Inflammatory macrophage treated with lipopolysaccharide for 4 hours (primary cell): ENCODE measurements around the gene CHN1.
A peak's percentile ranks its signal among the peaks of the same experiment; 100 is the strongest.

Source experiments
- DNase-seq: peaks from one replicate; pipeline ENCODE4 v3.0.0-alpha.2; 2020

The CHN1 gene

DNA sequence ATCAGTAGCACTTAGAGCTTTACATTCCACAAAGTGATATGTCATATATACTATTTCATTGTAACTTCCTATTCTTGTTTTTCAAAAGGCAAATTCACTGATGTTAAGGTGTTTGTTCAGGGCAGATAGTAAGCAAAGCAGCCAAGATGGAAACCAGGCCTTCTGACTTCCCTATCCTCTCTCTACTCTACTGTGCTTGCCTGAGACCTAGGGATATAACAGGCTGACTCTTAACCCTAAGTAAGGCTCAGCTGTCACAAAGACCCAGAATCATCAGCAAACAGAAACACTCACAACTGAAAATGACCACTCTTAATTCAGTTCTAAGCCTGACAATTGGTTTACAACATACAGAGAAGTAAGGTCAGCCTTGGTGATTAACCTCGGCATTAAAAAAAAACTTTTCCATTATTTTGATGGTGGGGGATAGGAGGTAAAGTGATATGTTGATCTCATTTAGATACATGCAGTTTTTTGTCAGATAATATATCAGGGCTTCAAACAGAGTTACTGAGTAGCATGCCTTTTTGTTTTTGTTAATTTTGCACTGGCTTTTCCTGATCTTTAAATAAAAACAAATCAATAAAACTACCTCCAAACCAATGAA is 145.5 kb downstream of the CHN1 start:
- no peak for DNase-seq

DNA sequence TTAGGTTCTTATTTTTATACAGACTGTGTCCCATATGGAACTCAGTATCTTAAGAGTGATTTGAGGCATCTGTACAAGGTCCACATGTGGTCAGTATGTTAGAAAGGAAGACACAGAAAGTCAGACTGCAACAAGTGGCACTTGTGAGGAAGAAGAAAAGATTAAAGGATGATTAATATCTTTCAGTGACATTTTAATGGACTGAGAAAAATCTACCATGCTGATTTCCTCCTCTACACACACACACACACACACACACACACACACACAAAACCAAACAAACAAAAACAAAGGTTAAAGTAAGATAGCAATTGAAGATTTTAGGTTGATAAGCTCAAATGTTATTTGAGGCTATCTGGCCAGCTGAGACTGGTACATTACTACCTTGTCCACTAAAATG is 146.4 kb downstream of the CHN1 start:
- DNase-seq: no peak

DNA sequence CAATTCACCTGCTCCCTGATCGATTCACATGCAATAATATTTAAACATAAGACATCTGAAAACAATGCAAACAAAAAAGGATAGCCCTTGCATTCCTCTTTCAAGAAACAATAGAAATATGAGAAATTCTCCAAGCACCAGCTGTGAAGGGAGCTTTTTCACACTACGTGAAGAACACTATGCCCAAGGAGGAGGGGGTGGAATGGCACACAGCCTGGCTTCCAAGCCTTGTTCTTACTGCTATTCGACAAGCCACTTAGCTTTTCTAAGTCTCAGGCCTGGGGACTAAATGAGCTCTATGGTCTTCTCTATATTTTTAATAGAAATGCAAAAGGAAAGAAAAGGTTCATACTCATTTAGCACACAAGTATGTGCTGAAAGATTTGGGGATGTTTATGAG is 148.7 kb downstream of the CHN1 start:
- no peak for DNase-seq

DNA sequence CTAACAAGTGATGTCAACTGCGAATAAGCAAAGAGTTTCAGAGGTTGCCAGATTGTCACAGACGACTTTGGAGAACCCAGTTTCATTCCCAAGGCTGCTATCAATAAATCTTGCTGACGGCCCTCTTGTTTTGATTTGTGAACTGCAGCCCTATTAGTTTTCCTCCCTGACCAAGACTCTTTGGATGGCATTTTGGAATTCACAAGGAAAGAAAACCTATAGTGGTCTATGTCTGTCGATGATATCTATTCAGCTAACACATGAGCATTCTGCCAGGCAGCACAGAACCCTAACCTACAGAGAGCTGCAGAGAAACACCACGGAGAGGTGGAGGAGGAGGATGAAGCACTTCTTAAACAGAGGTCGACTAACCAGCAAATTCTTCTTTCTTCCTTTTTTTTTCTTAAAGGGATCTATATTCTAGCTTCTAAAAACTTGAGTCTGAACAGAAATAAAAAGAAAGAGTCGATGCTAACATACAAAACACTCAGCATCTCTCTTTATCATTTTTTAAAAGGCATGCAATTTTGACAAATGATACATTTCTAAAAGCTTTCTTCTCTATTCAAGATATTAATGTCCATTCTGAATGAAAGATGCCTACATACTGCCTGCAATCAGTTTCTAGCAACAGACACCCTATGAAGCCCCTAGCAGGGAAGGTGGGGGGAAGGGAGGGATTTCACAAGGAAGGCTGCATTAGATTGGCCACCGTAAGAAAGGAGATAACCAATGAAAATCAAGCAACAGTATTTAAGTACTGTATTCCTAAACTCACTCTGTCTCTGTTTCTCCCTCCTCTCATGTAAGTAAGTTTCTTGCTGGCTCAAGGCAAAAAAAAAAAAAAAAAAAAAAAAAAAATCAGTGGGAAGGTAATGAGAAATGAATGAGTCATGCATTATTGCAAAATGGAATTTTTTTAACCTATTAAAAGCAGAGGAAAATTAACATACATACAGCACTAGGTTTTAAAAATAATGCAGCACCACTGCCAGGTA is 157.9 kb downstream of the CHN1 start:
- peak; percentile 56 for DNase-seq

DNA sequence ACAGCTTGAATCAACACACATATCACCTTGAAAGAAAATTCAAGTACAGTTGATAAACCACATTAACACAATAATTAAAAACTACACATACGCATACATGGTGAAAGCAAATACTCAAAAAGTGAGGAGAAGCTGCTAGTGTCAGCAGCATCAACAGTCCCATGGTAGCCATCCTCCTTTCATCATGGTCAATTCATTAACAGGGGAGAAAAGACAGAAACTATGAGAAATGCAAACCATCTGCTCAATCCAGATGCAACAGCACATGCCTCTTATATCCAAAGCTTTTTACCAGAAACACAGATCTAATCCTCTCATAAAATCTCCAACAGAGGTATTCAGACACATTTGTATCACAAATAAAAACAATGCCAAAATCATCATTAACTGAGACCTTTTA is 159.0 kb downstream of the CHN1 start:
- no peak for DNase-seq

DNA sequence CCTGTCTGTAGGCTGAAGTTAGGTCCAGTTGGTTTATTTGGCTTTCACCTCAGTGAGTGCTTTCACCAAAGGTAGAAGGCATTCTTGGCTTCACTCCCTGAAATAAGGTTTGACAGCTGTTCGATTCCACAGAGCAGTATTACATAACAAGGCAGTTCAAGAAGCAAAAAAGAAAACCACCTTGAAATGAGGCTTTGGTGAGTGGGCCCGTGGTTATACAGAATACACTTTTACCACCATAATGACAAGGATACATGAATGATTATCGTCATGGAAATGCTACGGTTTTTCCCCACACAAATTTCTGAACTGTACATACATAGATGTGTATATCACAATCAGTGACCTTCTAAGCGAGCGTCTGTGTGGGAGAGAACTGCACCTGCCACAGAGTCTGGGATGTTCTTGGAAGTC is 160.9 kb downstream of the CHN1 start:
- DNase-seq: no peak

DNA sequence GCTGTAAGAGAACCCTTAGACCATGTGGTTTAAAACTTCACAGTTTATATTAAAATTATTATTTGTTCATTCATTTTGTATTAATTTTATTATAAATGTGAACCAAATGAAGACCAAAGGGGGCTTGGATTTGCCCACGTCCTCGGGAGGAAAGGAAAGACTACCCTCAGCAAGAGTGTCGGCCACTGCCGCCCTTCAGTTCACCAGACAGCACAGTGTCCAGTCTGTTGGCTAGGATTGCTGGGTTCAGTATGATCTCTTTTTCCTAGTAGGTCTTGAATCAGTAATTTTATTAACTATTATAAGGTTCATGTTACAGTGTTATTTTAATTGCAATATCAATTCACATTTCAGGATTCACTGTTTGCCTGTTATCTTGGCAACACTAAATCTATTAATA is 162.7 kb downstream of the CHN1 start:
- DNase-seq: no peak

DNA sequence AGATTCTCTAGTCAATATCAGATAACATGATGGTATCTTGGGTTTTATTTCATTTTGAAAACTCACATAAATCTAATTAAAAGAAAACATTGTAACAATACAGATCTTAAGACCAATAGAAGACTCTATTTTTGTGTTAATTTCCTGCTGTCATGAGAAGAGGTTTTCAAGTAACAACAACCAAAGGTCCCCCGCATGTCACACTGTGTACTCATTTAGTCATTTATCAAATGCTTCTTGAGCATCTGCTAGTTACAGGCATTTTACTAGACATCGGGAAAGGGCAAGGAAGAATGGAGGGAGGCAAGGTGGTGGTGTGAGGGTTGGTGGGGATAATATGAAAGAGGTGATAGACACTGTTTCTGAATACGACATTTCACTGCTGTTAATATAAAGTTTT is 163.2 kb downstream of the CHN1 start:
- no peak for DNase-seq

DNA sequence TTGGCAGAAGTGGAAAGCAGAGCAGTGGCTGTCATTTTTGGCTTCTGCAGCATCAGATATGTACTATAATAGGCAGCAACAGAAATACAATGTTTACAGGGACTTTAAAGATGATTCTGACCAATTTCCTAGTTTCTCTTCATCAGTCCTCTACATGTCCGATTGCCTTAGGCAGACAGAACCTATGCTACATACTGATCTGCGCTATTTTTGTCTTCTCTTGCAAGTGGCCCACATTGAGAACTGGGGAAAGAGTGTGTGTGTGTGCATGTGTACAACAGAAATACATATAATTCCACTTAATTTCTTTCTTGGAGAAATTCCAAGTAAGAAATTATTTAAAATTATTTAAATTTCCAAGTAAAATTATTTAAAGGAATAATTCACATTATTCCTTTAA is 163.8 kb downstream of the CHN1 start:
- no peak for DNase-seq

DNA sequence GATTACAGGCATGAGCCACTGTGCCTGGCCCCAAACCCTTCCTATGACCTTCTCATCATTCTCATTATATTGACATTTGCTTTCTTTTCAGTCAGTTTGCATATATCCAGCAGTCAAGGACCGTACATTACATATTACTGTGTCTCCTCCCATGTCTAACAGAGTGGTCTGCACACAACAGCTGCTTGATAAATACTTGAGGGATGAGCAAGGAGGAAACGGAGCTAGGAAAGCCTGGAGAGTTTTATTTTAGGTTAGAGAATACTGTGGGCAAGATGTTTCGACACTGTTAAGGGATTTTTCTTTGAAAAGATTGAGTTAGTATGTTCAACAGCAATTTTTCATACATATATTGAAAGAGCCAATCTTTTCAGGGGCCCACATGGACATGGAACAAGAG is 164.7 kb downstream of the CHN1 start:
- no peak for DNase-seq

DNA sequence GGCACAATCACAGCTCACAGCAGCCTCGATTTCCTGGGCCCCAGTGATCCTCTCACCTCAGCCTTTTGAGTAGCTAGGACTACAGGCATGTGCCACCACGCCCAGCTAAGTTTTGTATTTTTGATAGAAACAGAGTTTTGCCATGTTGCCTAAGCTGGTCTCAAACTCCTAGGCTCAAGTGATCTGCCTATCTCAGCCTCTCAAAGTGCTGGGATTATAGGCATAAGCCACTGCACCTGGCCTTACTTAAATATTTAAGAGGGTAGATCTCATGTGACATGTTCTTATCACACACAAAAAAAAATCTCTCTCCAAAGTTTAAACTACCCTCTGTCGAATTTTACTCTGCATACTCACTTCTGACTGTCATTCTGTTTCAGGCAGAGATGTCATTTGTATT is 165.5 kb downstream of the CHN1 start:
- no peak for DNase-seq

DNA sequence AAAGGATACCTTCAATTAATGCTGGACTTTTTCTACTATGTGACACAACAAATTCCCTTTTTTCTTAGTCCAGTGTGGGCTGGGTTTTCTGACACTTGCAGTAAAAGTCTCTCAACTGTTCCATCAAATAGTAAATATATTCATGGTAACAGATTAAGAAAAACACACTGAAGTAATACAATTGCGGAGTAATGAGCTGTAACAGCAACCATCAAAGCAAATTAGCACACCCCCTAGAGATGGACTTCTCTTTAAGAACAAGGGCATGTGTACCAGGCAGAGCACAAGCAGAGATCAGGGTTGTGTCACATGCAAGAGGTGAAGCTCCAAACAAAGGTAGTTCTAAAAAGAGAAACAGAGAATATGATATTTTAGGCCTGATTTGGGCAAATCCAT is 168.2 kb downstream of the CHN1 start:
- DNase-seq: no peak

DNA sequence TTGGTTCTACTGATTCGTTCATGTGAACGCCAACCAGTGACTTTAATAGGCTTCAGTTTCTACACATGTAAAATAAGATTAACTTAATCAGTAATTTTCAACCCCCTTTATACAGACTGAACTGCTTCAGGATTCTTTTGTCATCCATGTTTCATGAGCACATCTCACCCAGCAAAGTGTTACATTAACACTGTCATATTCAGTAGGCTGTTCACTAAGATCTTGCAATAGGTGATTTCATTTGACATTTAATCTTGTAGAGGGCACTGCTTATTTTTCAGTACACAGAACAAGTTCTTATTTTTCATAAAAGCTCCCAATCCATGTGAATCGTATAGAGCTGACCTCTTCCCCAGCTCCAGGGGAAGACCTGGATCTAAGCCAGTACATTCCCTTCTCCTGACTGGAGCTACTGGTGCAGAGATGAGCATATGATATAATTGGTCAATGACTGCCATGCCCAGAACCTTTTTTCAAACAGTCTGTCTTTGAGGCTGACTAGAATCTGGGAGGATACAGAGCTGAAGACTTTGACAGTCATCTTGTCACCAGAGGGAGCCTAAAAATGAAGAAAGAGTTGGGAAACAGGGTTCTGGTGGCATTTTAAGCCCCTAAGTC is 168.7 kb downstream of the CHN1 start:
- DNase-seq: no peak

DNA sequence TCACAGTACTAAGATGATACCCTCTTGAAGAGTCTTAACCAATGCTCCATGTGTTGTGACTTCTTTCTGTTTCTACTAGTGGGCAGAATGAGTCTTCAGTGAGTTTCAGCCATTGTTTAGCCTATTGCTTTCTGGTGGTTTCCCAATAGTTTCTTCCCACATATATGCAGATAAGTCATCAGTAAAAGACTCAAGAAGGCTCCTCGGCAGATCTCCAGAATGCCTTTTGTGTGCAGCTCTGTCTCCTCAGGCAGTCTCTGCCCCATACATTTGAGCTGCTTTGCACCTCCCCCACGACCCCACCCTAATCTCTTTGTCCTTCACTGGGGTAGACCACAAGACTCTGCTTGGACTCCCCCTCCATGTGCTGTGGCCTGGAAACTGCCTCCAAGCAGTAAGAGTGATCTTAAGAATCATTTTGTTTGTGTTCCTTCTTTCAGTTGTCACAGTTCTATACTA is 169.4 kb downstream of the CHN1 start:
- DNase-seq: peak; percentile 80

DNA sequence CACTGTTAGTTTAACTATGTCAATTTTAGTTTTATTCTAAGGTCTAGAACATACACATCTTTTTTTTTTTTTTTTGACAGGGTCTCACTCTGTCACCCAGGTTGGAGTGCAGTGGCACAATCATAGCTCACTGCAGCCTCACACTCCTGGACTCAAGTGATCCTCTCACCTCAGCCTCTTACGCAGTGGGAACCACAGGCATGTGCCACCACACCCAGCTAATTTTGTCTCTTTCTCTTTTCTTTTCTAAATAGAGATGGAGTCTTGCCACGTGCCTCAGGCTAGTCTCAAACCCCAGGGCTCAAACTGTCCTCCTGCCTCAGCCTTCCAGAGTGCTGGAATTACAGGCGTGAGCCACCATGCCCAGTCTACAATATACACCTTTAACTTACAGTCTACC is 171.4 kb downstream of the CHN1 start:
- DNase-seq: no peak

DNA sequence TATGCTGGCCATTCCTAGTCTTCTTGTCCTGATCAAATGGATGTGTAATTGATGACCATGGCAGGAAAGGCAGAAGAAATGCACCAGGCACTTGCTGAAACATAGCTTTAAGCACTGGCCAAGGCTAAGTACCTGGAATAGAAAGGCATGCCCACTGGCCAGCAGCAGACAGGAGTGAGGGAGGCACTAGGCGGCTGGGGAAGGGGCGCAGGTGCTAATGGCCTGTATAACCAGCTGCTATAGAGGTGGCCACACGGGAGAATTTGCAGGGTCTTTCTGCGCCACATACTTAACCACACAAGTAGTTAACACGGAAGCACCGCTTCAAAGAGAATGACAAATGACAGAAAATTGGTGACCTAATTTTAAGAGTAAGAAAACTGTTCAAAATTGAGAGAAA is 174.6 kb downstream of the CHN1 start:
- DNase-seq: no peak

DNA sequence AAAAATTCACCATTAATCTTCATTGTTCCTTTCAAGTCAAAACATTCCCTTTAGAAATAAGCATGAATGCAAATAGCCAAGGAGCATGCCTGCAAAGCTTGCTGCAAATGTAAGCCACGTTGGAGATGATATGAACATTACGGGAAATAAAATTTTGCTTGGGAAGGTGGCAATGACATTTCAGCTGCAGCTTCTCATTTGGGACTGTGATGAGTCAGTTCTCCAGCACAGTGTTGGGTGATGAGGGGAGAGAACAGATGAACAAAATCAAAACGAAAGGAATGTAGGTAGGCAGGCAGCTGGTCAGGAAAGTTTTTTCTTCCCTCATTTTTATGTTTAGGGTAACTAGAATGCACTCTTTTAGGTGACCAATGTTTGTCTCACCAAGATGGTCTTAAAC is 175.6 kb downstream of the CHN1 start:
- DNase-seq: no peak

DNA sequence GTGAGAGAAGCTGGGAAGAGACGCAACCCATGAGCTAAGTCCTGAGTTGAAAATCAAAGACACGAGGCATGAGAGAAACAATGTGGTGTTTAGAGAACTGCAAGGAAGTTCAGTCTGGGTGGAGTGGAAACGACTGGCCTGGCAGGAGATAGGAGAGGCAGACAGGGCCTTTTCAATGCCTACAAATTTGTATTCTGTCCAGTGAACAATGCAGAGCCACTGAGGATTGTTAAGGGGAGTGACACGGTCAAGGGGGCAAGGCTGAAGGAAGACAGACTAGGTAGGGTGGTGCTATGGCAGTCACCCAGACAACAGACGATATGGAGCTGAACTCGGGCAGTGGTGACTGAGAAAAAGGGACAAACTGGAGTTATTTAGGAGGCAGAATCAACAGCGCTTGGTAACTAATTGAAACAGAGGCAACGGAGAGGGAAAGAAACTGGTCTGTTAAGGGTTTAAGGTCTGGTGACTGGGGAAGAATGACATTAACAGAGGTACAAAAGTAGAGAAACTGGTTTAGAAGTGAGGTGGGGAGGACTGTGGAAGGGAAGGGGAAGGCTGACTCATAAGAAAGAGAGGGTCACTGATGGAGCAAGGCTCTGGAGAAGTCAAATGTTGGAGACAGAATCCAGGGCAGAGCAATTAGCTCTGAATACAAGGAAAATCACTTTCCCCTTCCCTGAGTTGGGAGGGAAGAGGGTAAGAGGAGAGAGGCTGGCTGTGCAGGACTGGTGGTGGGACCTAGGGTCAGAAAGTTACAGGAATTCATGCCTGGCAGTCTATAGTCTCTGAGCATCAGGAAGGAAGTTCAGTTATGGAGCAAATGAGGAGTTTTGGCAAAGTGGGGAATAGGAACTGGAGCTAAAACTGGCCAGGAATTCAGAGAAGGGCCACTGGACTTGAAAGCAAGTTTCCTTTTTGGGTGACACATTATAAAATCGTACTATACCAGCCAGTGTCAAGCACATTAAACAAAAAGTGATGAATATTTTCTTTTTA is 177.5 kb downstream of the CHN1 start:
- no peak for DNase-seq

DNA sequence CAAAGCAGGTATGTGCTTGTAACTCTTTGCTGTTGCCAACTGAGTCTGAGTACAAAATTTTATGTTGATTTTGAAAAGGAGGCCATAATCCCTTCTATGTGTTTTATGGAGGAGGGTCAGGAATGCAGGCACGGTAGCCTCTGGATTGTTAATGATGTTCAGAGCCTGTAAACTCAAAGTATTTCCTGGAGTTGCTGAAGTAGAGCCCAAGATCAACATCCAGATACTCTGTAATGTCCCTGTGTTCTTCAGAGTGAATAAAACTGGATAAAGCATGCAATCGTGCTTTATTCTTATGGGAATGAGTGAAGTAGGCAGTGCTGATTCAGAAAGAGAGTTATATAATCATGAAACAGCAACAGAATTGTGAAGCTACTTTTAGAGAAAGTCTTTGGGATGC is 179.1 kb downstream of the CHN1 start:
- DNase-seq: no peak

DNA sequence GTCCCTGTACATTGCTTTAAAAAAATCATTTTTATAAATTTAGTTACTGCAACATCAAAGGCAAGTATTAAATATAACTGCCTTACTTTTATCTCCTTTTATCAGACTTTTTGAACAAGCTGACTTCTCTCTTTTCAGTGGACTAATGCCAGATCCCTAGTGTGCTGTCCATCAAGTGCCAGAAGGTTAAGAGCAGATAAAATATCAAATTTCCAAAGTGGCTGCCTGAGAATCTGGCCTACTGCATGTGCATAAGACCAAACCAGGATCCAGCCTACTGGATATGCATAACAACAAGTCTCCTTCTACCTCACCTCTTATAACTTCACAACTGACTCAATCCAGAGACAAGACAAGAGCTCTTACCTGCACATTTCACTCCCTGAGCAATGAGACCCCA is 181.1 kb downstream of the CHN1 start:
- no peak for DNase-seq

DNA sequence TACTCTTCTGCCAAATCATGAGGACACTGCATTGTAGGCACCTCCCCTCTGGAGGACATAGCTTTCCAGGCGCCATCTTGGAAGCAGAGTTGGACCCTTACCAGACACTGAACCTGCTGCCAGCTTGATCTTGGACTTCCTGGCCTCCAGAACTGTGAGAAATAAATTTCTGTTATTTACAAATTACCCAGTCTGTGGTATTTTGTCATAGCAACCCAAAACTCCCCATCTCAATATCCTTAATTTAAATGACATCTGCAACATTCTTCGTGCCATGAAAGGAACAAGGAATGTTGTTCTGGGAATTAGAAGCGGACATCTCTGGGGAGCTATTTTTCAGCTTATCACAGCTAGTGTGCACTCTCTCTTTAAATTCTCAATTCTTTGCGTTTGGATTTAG is 183.6 kb downstream of the CHN1 start:
- DNase-seq: no peak

DNA sequence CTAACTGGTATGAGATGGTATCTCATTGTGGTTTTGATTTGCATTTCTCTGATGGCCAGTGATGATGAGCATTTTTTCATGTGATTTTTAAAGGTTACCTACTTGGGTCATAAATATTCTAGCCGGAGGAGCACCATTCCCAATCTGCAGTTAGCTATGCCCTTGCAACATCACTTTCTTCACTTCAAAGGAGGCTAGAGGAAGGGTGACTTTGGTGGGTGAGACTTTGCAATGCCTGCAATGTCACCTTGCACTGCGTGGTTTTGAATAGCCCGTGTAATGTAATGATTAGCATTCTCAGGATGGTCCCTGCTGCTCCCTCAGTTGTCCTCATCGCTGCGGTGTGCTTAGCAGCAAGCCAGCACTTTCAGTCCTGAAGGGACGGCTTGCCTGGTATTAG is 184.8 kb downstream of the CHN1 start:
- no peak for DNase-seq

DNA sequence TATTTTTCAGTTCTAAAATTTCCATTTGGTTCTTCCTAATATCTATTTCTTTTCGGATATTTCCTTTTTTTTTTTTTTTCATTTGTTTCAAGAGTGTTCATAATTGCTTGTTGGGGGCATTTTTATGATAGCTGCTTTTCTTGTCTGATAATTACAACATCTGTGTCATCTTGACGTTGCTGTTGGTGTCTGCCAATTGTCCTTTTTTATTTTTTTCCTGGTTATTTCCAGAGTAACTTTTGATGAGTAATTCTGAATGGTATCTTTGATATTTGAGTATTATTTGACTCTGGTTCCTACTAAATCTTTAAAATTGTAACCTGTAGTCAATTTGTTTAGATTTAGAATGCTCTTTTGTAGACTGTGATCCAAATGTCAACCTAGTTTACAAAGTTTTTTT is 189.7 kb downstream of the CHN1 start:
- no peak for DNase-seq
